OCI-LY1 (cell line): ENCODE data around the gene BRIX1.

ENCODE experiments used
- H2AFZ ChIP-seq: fragments of 200-600 bp; sonication (generic), shearing (Covaris generic); 2 replicates; pipeline ENCODE4 v1.6.0; 2014; ENCODE audit warnings: antibody characterized with exemption, mild to moderate bottlenecking, low read length
- H3F3A ChIP-seq: fragments of 200-600 bp; sonication (generic), shearing (Covaris generic); 2 replicates; pipeline ENCODE4 v1.6.0; 2014; ENCODE audit warnings: mild to moderate bottlenecking, antibody characterized with exemption, low read length, moderate library complexity; ENCODE audit not compliant: insufficient read depth
- H3K27ac ChIP-seq: fragments of 200-600 bp; sonication (generic); 2 replicates; pipeline ENCODE4 v1.5.1; 2014; ENCODE audit warnings: low read length, mixed run types, mild to moderate bottlenecking, low read depth; ENCODE audit not compliant: poor library complexity, severe bottlenecking
- H3K27me3 ChIP-seq: fragments of 200-600 bp; sonication (generic); 2 replicates; pipeline ENCODE4 v1.6.0; 2014; ENCODE audit warnings: antibody characterized with exemption, mild to moderate bottlenecking, low read length, moderate library complexity; ENCODE audit not compliant: insufficient read depth
- H3K36me3 ChIP-seq: fragments of 200-600 bp; sonication (generic); 2 replicates; pipeline ENCODE4 v1.6.1; 2014; ENCODE audit warnings: mild to moderate bottlenecking, antibody characterized with exemption, low read length, moderate library complexity, mixed read lengths; ENCODE audit not compliant: insufficient read depth
- H3K4me1 ChIP-seq: fragments of 200-600 bp; sonication (generic); 2 replicates; pipeline ENCODE4 v1.5.1; 2014; ENCODE audit warnings: mild to moderate bottlenecking, low read length, moderate library complexity; ENCODE audit not compliant: insufficient read depth, severe bottlenecking
- H3K4me2 ChIP-seq: fragments of 200-600 bp; sonication (generic), shearing (Covaris generic); 2 replicates; pipeline ENCODE4 v1.6.1; 2014; ENCODE audit warnings: low read length
- H3K4me3 ChIP-seq: fragments of 200-600 bp; sonication (generic); 2 replicates; pipeline ENCODE4 v1.5.1; 2014; ENCODE audit warnings: low read length, low read depth, mild to moderate bottlenecking, mixed read lengths; ENCODE audit not compliant: poor library complexity, severe bottlenecking
- H3K79me2 ChIP-seq: fragments of 200-600 bp; shearing (Covaris generic); 2 replicates; pipeline ENCODE4 v1.6.1; 2016; ENCODE audit warnings: mixed run types, low read length, mixed read lengths; ENCODE audit not compliant: insufficient read depth
- H3K9ac ChIP-seq: fragments of 200-600 bp; sonication (generic), shearing (Covaris generic); 2 replicates; pipeline ENCODE4 v1.6.1; 2014; ENCODE audit warnings: mild to moderate bottlenecking, low read length, mixed read lengths
- H3K9me2 ChIP-seq: fragments of 200-600 bp; sonication (generic), shearing (Covaris generic); 2 replicates; pipeline ENCODE4 v1.6.1; 2014; ENCODE audit warnings: low read depth, mild to moderate bottlenecking, low read length, mixed read lengths
- H3K9me3 ChIP-seq: fragments of 200-600 bp; shearing (Covaris generic); 2 replicates; pipeline ENCODE4 v1.6.1; 2014; ENCODE audit warnings: low read length, mixed read lengths
- H4K20me1 ChIP-seq: fragments of 200-600 bp; sonication (generic), shearing (Covaris generic); 2 replicates; pipeline ENCODE4 v1.6.0; 2016; ENCODE audit warnings: mild to moderate bottlenecking, low read length; ENCODE audit not compliant: insufficient read depth
- EZH2 ChIP-seq: fragments of 200-600 bp; sonication (generic), shearing (Covaris generic); IDR thresholded peaks from 2 replicates; pipeline ENCODE4 v1.8.0; 2017; ENCODE audit warnings: borderline replicate concordance, mixed run types, mild to moderate bottlenecking, antibody characterized with exemption, low read length, moderate library complexity, mixed read lengths
- TF ChIP-seq, protein P1 (sequence below): fragments of 200-600 bp; sonication (generic), shearing (Covaris generic); IDR thresholded peaks from 2 replicates; pipeline ENCODE4 v1.5.1; 2017; ENCODE audit warnings: mild to moderate bottlenecking, antibody characterized with exemption, low read length, moderate library complexity, mixed read lengths

The BRIX1 gene

DNA sequence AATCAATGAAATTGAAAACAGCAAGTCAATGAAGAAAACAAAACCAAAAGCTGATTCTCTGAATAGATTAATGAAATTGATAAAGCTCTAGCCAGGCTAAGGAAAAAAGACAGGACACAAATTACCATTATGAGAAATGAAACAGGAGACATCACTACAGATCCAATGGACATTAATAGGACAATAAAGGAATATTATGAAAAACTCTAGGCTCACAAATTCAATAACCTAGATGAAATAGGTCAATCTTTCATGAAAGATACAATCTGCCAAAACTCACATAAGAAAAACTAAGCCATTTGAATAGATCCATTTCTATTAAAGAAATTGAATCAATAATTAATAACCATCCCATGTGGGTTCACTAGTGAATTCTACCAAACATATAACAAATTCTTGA lies 39.2 kb upstream of the BRIX1 start:
- Histone ChIP-seq H3F3A (no peaks in the 10 kb centered on the region), H3K27me3 (no peaks in the 10 kb centered on the region), H3K9me2 (no peaks in the 10 kb centered on the region), H2AFZ (no peak overlapping the region), H3K27ac (no peak overlapping the region), H3K4me1 (no peaks in the 10 kb centered on the region), H3K9ac (no peak overlapping the region), H3K79me2 (no peaks in the 10 kb centered on the region), H3K4me2 (no peak overlapping the region), H3K4me3 (no peak overlapping the region), H3K9me3 (0 out of 2 replicates have a peak, but pooled peaks cover 3% of the 10 kb centered on the region), H4K20me1 (no peaks in the 10 kb centered on the region), H3K36me3 (no peaks in the 10 kb centered on the region)
- TF ChIP-seq, protein P1, sequence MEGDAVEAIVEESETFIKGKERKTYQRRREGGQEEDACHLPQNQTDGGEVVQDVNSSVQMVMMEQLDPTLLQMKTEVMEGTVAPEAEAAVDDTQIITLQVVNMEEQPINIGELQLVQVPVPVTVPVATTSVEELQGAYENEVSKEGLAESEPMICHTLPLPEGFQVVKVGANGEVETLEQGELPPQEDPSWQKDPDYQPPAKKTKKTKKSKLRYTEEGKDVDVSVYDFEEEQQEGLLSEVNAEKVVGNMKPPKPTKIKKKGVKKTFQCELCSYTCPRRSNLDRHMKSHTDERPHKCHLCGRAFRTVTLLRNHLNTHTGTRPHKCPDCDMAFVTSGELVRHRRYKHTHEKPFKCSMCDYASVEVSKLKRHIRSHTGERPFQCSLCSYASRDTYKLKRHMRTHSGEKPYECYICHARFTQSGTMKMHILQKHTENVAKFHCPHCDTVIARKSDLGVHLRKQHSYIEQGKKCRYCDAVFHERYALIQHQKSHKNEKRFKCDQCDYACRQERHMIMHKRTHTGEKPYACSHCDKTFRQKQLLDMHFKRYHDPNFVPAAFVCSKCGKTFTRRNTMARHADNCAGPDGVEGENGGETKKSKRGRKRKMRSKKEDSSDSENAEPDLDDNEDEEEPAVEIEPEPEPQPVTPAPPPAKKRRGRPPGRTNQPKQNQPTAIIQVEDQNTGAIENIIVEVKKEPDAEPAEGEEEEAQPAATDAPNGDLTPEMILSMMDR: no peak
- TF ChIP-seq EZH2: no peak

DNA sequence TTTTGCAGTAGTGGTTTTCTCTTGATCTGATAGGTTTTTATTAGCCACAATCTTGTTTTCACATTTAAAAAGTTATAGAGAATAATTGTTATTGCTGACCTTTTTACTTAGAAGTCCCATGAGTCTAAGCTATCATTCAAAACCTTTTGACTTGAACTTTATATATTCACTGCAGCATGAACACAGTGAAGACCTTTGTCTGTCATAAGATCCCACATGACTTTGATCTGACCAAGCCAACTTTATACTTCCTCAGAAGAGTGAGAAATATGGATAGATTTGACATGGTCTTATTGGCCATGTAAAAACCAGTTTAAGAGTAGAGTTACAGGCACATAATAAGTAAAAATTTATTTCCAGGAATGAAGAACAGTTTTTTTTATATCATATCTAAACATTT lies 34.3 kb upstream of the BRIX1 start:
- Histone ChIP-seq H3K36me3 (no peaks in the 10 kb centered on the region), H3K9me3 (0 out of 2 replicates have a peak, but pooled peaks cover under 1% of the 10 kb centered on the region), H3K4me3 (no peak overlapping the region), H3K27ac (no peak overlapping the region), H4K20me1 (no peaks in the 10 kb centered on the region), H3K79me2 (no peaks in the 10 kb centered on the region), H3F3A (no peaks in the 10 kb centered on the region), H3K27me3 (no peaks in the 10 kb centered on the region), H3K9me2 (no peaks in the 10 kb centered on the region), H3K4me2 (no peak overlapping the region), H3K4me1 (no peaks in the 10 kb centered on the region), H2AFZ (no peak overlapping the region), H3K9ac (no peak overlapping the region)
- TF ChIP-seq, protein P1: no peak
- TF ChIP-seq EZH2: no peak

DNA sequence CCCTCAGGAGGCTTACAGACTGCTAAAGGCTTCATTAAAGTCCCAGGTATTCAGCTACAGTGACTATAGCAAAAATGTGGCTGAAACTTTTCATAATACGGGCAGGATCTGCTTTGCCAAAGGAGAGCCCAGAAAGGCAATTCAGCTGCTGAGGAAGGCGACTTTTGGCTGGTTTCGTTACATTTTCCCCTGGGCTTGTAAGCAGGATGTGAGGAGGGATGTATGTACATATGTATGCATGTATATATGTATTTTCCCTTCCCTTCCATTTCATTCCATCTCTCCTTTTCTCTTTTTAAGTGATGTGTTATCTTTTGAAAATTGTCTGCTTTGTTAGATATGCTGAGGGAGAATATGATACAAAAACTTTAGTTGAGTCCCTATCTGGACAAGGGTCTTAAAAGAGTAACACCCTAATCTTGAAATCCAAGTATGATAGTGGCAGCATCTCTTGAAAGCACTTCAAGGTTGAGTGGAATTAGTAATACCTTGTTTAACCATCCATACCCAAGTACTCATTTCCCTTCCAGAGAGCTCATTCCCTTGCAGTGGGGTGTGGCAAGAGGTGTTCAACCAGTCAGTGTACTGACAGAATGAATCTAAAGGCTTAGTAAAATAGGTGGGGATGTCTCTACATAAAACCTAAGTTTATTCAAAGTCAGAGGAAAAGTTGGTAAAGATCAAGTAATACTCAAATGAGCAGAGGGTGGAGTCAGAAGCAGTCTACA lies 29.0 kb upstream of the BRIX1 start:
- Histone ChIP-seq H3K9me2 (no peaks in the 10 kb centered on the region), H4K20me1 (no peaks in the 10 kb centered on the region), H3K9ac (no peak overlapping the region), H3K79me2 (no peaks in the 10 kb centered on the region), H3K27ac (no peak overlapping the region), H3K4me3 (no peak overlapping the region), H3K27me3 (no peaks in the 10 kb centered on the region), H3K4me1 (no peaks in the 10 kb centered on the region), H3K9me3 (no peaks in the 10 kb centered on the region), H3F3A (no peaks in the 10 kb centered on the region), H3K4me2 (no peak overlapping the region), H2AFZ (no peak overlapping the region), H3K36me3 (no peaks in the 10 kb centered on the region)
- TF ChIP-seq EZH2: no peak
- TF ChIP-seq, protein P1: no peak
